Measurements from ENCODE around the gene NPDC1.

DNA sequence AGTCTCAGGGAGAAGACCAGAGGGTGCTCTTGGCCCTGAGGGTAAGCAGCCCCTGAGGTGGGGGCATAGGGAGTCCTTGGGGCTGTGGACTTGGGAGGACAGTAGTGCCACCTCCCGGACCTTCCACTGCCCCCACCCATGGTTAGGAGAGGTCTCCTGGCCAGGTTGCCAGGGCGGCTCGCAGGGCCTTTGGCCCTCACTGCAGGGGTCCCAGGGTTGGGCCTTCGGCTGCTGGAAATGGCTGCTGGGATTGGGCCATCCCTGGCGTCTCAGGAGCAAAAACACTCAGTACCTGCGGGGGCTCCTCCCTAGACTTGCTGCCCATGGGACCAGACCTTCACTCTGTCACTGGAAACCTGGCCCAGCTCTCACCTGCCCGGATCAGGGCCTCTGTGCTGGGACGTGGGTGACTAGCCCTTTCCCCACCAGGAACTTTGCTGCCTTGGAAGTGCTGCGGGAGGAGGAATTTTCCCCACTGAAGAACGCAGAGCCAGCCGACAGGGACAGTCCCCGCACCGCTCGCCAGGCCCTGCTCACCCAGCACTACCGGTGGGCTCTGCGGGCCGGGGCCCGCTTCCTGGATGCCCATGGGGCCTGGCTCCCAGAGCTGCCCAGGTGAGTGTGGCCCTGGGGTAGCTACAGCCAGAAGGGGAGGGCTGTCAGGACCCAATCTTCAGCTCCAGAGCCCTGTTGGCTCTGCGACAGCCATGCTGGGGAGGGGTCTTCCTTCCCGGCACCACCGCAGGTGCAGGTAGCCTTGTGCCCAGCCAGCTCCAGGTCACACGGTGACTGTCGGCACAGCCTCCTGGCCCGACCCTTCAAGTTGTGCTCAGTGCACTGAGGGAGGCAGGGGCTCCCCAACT lies 34.5 kb upstream of the NPDC1 start:
- TF ChIP-seq EZH2 (IDR thresholded peaks at IDR 0.05; ENCODE audit: insufficient read depth, poor library complexity, severe bottlenecking) = no peak
- TF ChIP-seq EZH2phosphoT487 (IDR thresholded peaks at IDR 0.05; ENCODE audit: insufficient read depth, low read depth) = no peak
